Measurements from ENCODE around the gene DCHS1.

Gene DCHS1

DNA sequence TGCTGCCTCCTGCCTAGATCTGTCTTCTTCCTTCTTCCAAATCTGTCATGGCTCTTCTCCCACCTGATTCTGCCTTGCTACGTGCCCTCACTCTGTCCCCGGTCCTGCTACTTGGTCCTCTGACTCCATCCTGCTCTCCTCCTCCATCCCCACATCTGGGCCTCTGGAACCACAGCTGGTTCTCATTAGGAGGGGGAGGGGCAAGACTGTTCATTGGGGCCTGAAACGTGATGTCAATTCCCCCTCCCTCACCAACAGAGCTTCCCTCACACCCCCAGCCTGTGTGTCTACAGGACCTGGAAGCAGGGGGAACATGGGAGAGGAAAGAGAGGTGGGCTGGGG, 9.1 kb downstream of the DCHS1 start:
- peak; percentile 49 for DNase-seq

DNA sequence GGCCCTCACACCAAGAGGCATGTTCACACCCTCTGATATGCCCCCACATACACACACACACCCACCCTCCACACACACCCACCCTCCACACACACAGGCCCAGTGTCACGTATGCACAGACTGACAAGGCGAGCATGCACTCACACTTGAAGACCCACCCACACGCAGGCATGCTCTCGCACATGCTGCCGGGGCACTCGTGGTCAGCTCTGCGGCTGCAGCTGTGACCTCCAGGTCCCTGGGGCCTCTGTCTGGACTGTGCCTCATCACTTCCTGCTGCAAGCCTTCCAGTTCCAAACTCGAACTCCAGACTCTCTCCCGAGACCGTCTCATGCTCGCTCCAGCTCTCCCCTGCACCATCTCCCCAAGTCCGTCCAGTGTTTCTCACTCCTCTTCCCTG, 9.5 kb downstream of the DCHS1 start:
- no peak for DNase-seq

DNA sequence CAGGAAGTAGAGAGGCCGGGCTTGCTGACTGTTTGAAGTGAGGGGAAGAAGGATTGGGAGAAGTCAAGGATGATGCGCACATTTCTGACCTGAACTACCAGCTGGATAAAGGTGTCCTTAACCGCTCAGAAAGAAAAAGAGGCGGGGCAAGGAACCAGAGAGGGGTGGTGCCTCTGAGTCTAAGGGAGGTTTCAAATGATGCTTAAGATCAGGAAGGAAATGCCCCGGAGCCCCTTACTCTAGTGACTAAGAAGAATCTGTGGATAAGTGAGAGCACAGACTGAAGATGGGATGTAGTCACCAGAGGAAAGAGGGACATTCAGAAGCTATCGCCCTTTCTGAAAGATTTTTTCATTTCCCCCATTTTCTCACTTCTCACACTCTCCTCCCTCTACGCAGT, 12.7 kb downstream of the DCHS1 start:
- no peak for DNase-seq

DNA sequence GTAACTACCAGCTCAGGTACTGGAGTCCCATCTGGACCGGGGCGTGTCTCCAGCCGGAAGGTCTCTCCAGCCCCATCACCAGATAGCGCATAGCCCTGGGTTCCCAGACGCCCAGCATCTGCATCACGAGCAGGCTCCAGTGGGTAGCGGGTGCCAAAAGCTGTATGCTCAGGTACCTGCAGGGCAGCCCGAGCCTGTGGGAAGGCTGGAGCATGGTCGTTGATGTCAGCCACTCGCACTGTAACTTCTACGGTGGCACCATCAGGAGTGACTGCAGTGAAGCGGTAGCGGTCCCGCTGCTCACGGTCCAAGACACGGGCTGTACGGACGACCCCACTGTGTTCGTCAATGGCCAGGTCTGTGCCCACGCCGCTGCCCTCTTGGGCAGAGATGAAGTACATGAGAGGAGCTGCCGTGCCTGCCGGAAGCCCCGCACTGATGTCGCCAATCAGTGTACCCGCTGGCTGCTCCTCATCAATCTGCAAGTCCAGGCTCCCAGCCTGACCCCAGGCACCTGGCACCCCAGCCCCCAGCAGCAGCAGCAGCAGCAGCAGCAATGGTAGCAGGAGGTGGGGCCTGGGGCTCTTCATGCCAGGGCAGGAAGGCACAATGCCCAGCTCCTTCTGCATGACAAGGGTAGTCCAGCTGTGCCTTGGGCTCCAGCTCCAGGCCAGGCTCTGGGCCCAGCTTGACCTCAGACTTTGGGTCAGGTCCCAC, 14.5 kb downstream of the DCHS1 start:
- no peak for DNase-seq

DNA sequence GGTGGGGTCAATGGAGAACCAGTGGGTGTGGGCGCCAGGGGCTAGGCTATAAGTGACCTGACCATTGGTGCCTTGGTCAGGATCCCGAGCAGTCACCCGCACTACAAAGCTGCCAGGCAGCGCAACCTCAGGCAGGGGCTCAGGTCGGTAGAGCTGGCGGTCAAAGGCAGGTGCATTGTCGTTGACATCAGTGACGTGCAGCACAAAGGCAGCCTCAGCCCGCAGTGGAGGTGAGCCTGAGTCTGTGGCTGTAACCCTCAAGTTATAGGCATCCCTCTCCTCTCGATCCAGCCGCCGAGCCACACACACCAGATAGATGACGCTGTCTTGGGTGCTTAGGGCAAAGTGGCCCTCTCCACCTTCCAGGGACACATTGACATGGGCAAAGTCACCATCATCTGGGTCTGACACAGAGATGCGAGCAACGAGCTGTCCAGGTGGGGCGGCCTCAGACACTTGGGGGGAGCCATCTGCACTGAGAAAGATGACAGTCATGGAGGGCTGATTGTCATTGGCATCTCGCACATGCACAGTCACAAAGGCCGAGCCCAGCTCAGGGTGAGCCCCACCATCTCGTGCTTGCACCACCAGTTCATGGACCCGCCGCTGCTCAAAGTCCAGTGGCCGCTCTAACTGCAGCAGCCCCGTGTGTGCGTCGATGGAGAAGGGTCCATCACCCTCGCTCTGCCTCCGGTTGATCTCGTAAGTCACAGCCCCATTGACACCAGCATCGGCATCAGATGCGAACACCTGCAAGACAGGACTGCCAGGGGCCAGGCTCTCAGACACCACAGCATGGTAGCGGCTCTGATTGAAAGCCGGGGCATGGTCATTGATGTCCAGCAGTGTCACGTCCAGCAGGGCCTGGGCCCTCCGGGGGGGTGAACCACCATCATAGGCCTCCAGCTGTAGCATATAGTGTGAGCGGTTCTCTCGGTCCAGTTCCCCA, 15.3 kb downstream of the DCHS1 start:
- DNase-seq = no peak

DNA sequence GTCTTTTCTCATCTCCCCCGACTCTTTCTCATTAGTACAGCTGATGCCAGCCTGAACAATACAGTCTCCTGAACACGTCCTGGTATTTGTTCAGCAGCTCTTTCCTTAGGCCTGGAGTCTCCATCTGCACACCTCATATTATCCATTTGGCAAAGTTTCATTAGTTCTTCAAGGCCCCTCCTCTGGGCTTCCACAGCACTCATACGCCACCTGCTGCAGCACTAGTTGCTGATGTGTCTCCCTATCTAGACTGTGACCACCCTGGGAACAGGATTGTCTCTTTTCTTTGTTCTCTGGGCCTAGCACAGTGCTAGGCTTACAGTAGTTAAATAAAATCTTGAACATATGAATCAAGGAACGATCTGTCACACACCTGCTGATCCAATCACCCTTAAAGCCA, 17.2 kb downstream of the DCHS1 start:
- DNase-seq = no peak

DNA sequence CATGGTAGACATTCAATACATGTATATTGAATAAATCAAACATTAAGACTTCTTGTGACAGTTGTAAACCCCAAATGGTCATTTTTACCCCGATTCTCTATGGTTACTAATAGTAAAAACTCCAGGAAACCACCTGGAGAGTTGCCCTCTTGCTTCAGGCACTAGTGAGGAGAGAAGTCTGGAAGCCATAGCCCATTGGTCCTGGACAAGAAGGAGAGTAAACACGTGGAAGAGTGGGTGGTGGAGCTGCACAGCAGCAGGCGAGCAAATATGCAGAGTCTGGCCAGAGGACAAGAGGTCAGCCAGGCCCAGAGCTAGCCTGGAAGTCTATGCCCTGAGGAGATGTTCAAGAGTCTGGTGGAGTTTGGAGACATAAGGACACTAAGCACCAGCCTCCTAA, 17.7 kb downstream of the DCHS1 start:
- DNase-seq = no peak

DNA sequence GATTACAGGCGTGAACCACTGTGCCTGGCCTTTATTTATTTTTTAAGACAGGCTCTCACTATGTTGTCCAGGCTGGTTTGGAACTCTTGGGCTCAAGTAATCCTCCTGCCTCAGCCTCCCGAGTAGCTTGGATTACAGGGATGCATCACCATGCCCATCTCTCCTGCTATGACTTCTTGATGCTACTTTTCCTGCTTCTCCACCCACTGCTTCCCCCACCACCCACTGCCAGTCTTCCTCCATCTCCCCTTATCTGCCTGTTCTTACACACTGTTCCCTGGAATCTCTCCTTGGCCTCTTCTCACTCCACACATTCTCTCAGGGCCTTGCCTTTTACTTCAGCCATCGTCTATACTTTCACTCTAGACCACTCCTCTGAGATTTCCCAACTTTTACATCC, 19.1 kb downstream of the DCHS1 start:
- no peak for DNase-seq

DNA sequence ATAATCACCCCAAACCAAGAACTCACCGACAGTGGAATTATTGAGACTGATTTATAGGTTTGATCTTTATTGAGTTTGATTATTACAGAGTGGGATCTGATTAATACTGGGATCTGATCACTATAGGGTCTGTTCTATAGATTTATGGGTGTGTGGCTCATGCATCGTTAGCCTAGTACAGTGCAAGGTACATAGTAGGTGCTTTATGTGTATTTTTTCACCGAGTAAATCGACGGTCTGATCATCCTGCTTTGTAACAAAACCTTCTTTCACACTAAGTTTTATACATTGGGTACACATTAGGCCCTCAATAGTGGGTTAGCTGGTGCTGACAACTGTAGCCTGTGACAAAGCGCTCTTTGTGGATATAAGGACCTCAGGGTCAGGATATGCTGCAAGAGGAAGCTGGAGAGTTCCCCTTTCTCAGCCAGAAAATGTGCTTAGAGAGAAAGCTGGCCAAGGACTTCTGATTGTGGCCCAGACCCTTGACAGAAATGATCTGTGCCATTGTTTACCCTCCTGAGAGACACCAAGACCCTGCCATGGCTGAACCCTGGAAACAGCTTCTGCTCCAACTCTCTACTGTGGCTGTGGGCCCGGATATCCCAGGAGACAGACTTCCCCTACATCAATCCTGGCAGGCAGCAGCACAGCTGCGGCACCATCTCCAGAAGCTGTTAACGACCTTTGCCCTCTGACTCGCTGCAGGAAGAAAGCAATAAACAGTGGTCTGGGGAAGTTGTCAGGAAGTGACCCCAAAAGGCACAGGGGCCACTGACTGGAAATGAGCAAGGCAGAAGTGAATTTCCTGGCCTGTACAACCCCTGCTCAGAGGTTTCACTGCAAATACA, 20.3 kb downstream of the DCHS1 start:
- peak; percentile 47 for DNase-seq

DNA sequence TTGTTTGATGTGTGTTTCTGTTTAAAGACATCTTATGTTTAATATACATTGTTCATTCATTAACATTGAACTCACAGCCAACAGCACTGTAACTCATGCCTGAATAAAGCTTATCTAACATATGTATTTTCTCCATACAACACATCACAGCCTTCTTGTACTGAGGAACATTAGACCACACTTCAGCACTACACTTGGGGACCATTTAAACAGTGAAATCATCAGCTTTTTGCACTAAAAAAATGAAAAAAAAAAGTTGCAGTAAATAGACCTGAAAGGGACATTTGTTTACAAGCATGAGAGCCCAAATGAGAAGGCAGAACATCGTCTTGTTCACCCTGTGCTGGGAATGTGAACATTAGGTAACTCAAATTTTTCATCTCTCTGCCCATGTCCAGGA, 21.1 kb downstream of the DCHS1 start:
- no peak for DNase-seq

DNA sequence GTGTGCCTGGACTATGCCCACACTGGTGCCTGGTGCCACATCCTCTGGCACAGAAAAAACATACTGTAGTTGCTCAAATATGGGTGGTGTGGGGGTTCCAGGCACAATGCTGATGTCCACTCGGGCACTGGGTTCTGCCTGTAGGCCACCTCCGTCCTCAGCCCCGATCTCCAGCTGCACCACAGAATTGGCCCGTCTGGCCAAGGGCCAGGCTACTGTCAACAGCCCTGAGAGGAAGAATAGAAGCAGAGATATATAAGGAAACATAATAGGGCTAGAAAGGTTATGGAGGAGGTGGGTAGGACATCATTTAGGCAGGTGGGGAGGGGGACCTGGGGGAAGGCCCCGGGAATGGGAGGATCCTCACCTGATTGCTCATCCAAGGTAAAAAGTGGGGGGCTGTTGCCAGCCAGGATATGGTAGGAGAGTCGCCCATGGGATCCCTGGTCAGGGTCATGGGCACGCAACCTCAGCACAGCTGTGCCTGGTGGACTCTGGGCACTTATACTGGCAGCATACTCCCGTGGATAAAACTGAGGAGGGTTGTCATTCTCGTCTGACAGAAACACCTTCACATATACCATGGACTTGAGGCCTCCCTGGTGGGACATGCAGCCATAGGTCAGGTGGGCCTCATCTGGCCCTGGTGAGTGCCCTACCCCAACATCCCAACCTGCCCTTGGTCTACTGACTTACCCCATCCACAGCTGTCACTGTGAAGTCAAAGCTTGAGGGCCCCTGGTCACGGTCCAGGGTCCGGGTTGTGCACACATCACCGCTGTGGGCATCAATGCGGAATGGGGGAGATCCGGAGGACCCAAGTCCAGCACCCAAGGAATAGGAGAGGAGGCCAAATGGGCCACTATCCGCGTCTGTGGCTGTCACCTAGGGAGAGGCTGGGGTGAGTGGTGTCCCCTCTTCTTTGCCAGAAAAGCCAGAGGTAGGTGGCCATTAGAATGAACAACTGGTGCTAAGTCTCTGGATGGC, 21.9 kb downstream of the DCHS1 start:
- DNase-seq = no peak

DNA sequence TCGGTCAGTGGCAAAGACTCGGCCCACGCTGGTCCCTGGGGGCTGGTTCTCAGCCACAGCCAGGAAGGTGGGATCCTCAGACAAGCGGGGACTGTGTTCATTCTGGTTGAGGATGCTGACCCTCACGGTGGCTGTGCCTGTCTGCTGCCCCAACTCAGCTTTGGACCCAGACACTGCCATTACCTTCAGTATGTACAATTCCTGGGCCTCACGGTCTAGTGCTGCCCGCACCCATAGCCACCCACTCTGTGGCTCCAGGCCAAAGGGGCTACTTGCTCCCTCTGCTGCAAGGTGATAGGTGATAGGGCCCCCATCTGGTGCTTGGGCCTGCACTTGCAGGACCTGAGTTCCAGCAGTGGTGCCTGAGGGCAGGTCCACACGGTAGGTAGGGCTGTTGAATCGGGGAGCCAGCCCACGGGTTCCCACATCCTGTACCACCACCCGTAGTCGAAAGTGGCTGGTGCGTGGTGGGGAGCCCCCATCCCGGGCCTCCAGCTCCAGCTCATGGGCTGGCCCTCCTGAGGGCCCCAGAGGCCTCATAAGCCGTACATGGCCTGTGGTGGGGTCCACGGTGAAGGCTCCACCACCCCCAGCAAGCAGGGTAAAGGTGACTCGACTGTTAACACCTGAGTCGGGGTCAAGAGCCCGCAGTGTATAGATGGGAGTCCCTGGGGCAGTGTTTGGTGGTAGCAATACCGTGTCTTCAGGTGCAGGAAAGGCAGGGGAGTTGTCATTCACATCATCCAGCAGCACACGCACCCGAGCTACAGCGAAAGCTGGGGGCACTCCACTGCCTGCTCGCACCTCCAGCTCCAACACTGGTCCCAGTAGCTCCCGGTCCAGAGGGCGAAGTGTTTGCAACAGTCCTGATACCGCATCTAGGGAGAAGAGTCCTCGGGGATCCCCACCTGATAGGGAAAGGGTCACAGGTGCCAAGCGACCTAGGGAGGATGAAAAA, 23.2 kb downstream of the DCHS1 start:
- DNase-seq = no peak

DNA sequence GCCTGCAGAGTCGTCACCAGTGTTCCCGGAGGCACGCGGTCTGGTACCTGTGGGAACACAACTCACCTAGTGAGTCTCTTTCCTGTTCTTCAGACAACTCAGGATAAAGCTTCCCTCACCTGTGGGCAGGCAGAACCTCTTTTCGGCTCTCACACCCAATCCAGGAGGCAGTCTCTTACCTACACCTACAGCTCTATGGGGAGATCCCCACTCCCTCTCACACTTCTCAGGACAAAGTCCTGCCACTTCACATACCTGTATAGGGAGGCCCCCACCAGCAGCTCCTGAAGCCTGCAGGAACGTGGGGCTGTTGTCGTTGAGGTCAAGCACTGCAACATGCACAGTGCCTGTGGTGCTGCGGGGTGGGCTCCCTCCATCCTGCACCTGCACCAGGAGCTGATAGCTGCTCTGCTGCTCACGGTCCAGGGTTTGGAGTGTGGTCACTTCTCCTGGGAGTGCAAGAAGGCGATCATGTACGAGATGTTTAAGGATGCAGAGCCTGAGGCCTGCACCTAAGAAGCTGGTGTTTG, 24.2 kb downstream of the DCHS1 start:
- DNase-seq = no peak

DNA sequence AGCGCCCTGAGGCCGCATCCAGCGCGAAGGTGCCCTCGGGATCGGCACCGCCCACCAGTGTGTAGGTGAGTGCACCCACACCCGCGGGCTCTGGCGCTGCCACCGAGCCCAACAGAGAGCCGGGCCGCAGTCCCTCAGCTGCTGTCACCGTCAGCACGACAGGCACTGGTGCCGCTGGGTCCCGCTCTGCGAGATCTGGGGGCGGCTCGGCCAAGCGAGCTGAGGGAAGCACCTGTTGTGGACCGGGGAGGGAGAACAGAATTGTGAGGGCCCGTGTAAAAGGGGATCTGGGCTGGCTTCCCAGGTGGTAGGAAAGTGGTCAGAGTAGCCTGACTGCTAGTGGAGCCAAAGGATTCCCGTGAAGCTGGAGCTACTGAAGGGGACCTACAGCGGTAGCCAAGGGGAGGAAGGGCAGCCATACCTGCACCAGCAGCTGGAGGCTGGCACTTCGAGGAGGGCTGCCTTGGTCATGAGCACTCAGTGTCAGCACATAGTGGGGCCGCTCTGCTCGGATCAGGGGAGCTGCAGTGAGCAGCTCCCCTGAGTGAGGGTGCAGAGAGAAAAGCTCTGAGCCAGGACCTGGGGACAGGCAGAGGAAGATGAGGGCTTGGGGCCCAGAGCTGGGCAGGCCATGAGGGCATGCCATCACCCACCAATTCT, 24.8 kb downstream of the DCHS1 start:
- no peak for DNase-seq

DNA sequence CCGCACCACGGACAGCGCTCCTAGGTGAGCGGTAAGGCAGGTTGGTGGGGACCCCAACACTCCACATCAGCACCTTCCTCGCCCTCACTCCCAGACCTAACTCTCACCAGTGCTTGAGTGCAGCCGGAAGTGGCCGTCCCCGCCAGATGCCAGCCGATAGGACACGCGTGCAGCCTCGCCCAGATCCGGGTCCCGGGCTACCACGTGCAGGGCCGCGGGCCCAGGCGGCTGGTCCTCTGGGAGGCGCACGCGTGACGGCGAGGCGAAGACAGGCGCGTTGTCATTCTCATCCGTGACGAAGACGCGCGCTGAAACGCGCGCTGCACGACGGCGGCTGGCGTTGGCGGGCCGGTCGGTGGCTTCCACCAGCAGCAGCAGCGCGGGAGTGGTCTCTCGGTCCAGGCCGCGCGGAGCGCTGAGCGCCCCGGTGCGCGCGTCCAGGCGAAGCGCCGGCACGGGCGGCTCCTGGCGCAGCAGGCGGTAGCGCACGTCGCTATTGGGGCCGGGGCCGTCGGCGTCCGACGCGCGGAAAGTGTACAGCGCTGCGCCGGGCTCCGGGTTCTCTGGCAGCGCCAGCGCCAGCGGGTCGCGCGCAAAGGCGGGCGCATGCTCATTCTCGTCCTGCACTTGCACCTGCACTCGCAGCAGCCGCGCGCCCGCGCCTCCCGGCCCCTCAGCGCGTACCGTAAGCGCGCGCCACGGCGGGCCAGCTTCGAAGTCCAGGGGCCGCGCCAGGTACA, 25.5 kb downstream of the DCHS1 start:
- DNase-seq = peak; percentile 75

DNA sequence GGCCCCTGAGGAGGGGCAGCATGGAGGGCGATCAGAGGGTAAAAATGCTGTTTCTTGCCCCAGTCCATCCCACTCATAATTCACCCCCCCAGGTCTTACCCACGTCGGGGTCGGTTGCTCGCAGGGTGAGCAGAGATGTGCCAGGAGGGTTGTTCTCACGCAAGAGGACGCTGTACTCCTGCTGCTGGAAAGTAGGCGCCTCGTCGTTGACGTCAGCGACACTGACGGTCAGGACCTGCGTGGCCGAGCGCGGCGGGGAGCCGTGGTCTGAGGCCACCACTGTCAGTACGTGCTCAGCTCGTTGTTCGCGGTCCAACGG, 26.1 kb downstream of the DCHS1 start:
- no peak for DNase-seq

DNA sequence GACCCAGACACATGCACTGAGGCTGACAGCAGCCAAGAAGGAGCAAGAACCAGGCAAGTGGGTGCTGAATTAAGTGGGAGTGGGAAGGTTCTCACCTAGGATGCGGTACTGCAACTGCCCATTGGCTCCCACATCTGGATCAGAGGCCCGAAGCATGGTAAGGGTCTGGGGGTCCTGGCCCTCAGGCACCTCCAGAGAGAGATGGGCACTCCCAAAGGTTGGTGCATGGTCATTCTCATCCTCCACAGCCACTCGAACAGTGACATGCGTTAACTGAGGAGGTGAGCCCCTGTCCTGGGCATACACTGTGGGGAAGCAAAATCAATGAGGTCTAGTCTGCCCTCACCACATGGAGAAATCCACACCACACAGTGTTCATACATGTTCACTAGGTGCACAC, 27.1 kb downstream of the DCHS1 start:
- DNase-seq = no peak

DNA sequence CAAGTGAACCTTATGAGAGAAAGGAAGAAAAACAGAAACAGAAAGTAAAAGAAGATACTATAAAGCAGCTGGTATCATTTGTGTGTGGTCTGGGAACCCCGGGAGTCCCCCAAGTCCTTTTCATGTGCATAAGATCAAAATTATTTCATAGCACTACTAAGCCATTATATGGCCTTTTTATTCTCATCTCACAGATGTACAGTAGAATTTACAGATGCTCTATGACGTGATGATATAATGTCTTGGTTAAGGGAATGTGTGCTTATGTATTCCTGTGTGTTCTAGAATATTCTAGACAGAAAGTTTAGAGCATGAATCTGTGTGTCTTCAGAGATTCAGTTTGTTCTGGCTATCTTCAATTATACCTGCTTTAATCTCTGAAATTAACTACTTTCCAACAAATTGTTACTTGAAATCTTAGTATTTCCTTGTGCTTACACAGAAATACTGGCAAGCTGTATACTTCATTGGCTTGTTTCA, 27.8 kb downstream of the DCHS1 start:
- DNase-seq = no peak
